HL-60 (cell line): ENCODE data around the gene ADAMTS17.

Experiments
- DNase-seq, 2 experiments: peaks; one replicate each; pipeline ENCODE4 v3.0.0-alpha.2; 2010 to 2020; ENCODE audit warnings: low read depth in 1 of 2, low spot score in 1 of 2
- H3K27ac ChIP-seq: fragments of 250-450 bp; sonication (Bioruptor Pico); replicated peaks from 2 replicates; pipeline ENCODE4 v1.5.1; 2020; ENCODE audit warnings: mild to moderate bottlenecking, moderate library complexity
- H3K27me3 ChIP-seq: fragments of 250-450 bp; sonication (Bioruptor Pico); 2 replicates; pipeline ENCODE4 v1.5.1; 2021; ENCODE audit warnings: mild to moderate bottlenecking, moderate library complexity; ENCODE audit not compliant: insufficient read depth, poor library complexity, severe bottlenecking
- H3K4me3 ChIP-seq: replicated peaks from 2 replicates; pipeline ENCODE4 v1.5.1; 2011; ENCODE audit warnings: mild to moderate bottlenecking, control low read depth, low read length; ENCODE audit not compliant: insufficient read depth
- CTCF ChIP-seq: IDR thresholded peaks from one replicate; pipeline ENCODE4 v1.5.1; 2011; ENCODE audit warnings: low read length, control low read depth, inconsistent platforms; ENCODE audit not compliant: insufficient read depth
- GABPA ChIP-seq: IDR thresholded peaks from 2 replicates; pipeline ENCODE4 v1.6.1; 2012; ENCODE audit warnings: low read depth
- POLR2AphosphoS5 ChIP-seq: IDR thresholded peaks from 2 replicates; pipeline ENCODE4 v1.6.1; 2012; ENCODE audit warnings: low read depth
- REST ChIP-seq: IDR thresholded peaks from 2 replicates; pipeline ENCODE4 v1.6.1; 2012; ENCODE audit warnings: low read depth; ENCODE audit not compliant: insufficient replicate concordance
- SPI1 ChIP-seq: IDR thresholded peaks from 2 replicates; pipeline ENCODE4 v1.6.1; 2012; ENCODE audit warnings: low read depth, mild to moderate bottlenecking, borderline replicate concordance

The ADAMTS17 gene

GRCh38 chr15:100056411-100057072 is 285.2 kb downstream of the ADAMTS17 start:
- no peak for DNase-seq
- H3K27ac ChIP-seq, result no peak overlapping the region
- no peaks in the 10 kb centered on the region for H3K27me3 ChIP-seq
- H3K4me3 ChIP-seq, result no peak overlapping the region
- TF ChIP-seq CTCF (no peak), POLR2AphosphoS5 (no peak), GABPA (no peak), REST (no peak), SPI1 (no peak)

GRCh38 chr15:100055821-100056220 is 286.0 kb downstream of the ADAMTS17 start:
- no peak overlapping the region for H3K4me3 ChIP-seq
- DNase-seq, result no peak
- H3K27me3 ChIP-seq, result no peaks in the 10 kb centered on the region
- no peak overlapping the region for H3K27ac ChIP-seq
- no peak for TF ChIP-seq SPI1
- no peak for TF ChIP-seq GABPA
- no peak for TF ChIP-seq POLR2AphosphoS5
- TF ChIP-seq CTCF, result no peak
- no peak for TF ChIP-seq REST

- no peak overlapping the region for H3K4me3 ChIP-seq
- TF ChIP-seq CTCF, result no peak
- no peak for TF ChIP-seq REST
- no peak for TF ChIP-seq GABPA
- no peak for TF ChIP-seq POLR2AphosphoS5
- TF ChIP-seq SPI1, result no peak
- DNase-seq, result no peak
- H3K27ac ChIP-seq, result no peak overlapping the region
- no peaks in the 10 kb centered on the region for H3K27me3 ChIP-seq
These were observed 287.2 kb downstream of the ADAMTS17 start for GRCh38 chr15:100054539-100054938.
